Ramos (cell line): ENCODE data around the gene SH3GL1.

Experiments
- in situ Hi-C: fragments of 300-500 bp; cut with MboI; formaldehyde crosslinking; loops from one replicate; pipeline ENCODE4 v1.14.3; 2022; ENCODE audit warnings: low sequenced_read_pairs; ENCODE audit not compliant: unreplicated experiment

SH3GL1 gene

DNA sequence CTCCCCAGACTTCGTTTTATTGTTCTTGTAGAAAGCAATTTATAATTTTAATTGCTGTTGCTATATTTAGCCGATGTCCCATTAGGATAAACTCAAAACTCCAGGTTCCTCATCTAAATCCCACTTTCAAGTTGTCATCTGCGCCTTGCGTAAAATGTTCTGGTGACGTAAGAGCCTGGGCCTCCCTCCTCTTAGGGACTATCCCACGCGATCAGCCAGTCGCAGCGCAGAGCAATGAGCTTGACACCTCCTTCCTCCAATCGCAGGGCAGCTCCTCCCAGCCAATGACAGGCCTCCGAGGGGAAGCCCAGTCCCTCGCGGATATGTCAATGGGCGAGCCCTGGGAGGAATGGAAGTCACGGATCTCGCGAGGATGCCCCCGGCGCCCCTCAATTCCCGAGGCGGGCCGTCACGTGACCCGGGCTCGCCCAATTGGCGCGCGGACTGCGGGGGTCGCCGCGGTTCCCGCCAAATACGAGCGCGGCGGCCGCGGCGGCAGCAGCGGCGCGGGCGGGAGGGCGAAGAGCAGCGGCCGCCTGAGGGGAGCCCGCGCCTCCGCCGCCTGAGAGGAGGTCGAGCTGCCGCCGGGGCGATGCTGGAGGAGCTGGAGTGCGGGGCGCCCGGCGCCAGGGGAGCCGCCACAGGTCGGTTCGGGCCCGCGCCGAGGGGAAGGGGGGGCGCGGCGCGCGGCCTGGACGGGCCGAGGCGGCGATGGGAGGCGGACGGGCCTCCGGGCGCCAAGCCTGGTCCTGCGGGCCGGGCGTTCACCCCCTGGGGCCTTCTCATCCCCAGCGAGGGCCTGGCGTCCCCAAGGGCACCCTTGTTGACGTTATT is 2.0 kb upstream of the SH3GL1 start, which contains the start of gene CHAF1A:
Gene CHAF1A (plus strand): TSS at position 470 of the 834 bp plus-strand sequence. CDS start 123 bp downstream, at position 593.
- in situ Hi-C loops, result no loop called here

DNA sequence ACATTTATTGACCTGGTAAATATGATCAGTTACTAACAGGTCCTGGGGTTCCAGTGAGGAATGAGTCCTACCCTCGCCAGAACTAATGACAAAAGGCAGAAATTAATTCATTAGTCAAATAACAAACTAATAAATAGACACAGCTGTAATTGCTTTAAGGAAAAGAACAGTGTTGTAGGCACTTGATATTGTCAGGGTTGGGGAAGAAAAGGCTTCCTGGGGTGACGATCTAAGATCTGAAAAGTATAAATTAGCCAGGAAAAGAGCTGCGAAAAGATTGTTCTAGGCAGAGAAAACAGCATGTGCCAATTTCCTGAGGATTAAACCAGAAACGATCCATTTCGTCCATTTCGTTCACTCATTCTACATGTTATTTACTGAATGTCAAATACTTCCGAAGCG is 1.4 kb upstream of the SH3GL1 start:
- in situ Hi-C loops, result no loop called here

DNA sequence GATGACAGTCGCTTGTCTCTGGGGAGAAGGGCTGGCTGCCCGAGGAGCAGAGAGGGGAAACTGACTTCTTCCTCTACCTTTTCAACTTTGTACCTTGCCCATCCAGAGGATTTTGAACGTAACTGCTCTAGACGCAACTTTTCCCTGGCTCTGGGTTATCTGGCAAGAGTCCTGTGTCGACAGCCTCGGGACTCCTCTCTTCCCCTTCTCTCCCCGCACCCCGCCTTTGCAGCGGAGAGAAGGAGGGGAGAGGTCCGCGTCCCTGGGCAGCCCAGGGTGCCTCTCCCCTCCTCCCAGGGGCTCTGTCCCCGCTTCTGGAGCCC is 574 bp downstream of the SH3GL1 start:
- in situ Hi-C loops, result no loop called here

- in situ Hi-C loops, result no loop called here
Measured at GRCh38 chr19:4396949-4397783, 3.2 kb downstream of the SH3GL1 start.

- in situ Hi-C loops, result no loop called here
Measured at GRCh38 chr19:4393947-4394590, 6.3 kb downstream of the SH3GL1 start.

- in situ Hi-C loops, result no loop called here
Measured at GRCh38 chr19:4391701-4392483, 8.5 kb downstream of the SH3GL1 start.

DNA sequence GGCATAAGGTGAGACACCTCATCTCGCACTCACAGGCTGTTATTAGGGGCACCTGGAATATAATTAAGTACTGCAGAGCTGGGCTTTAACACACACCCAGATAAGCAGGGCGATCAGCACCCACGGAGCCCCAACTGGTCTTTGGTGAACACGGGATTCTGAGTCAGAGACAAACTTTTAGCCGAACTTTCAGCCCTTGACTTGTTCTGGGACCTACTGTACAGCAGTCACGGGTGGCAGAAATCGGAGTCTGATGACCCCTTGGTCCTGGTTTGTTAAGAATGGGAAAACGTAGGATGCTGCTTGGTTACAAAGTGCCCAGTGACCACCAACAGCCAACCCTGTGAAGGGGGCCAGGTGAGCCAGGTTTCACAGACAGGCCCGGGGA is 9.0 kb downstream of the SH3GL1 start:
- in situ Hi-C loops, result no loop called here

DNA sequence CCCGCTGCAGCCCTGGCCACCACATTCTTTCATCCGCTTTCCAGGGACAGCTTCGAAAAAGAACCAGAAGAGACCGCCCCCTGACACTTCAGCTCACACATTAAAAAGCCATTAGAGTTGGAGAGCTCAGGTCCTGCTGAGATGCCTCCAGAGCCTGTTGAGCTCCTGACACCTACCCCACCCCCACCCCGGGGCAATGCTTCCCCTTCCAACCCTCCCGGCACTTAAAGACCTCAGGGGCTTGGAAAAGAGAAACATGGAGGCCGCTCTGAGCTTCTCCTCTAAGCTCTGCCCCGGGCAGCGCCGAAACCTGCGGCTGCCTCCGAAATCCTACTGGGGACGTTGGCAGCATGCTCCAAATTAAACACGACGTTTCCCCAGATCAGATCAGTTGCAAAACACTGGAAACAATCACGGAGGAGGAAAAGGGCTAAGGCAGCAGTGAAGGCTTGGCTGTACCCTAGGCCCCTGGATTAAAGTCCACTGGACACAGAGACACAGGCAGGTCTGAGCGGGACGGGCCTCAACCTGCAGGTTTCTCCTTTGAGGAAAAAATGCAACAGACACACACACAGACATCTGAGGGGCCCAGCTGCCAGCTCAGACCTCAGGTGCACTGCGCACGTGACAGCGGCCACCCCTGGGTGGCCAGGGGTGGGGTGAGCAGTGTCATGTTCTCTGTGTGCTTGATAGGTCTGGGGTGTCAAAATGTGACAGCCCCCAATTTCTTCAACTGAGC is 9.6 kb downstream of the SH3GL1 start:
- in situ Hi-C loops, result no loop called here

DNA sequence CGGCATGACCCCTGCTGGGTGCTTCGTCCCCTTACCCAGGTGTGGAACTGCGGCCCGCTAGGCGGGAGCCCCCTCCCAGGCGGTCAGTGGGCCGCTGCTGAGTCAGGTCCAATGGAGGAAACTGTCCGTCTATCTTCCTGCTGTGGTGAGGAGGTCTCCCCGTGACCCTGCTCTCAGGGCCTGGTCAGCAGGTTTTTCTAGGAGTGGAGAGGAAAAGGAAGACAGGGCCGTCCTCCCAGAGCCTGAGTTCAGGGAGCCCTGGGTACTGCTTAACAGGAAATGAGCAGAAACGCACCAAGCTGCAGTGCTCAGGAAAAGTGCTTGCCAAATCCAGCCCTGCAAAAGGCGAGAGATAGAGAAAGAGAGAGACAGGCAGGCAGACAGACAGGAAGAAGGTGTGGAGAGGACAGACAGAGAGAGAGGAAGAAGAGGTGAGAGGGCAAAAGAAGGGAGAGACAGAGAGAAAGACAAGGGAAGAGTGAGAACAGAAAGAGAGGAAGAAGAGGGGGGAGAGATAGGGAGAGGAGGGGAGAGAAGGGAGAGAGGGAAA is 10.3 kb downstream of the SH3GL1 start:
- in situ Hi-C loops, result no loop called here

DNA sequence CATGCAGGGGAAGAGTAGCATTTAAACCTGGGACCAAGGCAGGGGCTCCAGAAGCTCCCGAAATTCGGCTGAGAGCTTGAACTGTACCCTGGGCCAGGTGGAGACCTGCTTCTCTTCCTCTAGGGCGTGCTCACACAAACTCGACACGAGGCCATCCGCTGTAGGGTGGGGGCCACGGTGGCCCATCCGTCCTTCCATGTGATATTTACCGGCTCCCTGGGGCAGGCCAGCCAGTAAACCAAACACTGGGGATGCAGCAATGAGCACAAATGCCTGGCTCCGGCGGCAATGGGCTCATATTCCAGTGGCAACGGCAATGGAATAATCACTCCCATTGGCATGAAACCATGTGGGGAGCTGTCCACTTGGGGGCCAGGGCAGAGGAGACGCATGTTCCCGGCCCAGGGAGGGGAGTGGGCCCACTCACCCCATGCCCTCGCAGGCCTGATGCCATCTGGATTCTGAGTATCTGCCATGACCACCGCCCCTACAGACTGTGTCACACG is 10.8 kb downstream of the SH3GL1 start:
- in situ Hi-C loops, result no loop called here

DNA sequence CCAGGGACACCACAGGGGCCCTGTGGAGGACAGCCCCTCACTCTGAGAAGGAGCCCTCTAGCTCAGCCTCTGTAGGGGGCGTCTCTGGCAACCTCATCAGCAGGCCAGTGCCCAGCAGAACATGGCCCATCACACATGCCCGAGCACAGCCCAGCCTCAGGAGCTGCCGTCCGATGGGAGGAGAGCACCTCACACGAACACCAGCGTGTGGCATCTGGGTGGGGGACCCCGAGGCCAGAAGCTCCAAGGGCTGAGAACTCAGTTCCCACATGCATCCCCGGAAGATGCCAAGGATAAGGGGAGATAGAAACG is 11.3 kb downstream of the SH3GL1 start:
- in situ Hi-C loops, result no loop called here

DNA sequence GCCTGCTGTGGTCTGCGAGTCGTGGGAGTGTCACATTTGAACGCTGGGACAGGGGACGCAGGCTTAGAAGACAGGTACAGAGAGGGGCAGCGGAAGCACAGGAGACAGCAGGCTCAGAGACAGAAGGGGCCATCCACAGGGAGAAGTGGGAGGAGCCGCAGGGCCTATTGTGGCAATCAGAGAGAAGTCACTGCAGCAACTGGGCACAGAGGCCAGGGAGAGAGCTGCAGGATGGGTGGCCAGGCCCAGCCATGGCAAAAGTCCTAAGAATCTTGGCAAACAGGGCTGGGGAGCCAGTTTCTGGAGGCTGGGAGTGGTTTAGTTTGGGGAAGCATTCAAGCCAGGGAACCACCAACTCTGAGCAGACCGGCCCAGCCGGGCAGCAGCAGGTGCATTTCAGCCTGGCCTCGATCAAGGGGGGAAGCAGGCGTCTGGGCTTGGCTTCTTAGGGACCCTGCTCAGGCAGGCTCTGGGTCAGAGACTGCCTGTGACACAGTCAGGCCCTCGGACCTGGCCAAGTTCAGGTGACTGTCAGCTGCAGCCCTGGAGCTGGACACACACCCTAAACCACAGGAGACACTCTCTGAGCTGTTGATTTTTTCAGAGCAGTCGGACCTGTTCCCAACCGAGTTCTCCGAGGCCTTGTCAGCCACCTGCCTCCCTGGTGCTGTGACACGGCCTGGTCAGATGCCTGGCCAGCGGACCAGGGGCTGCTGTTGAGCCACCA is 11.8 kb downstream of the SH3GL1 start:
- in situ Hi-C loops, result no loop called here

GRCh38 chr19:4386041-4386782 is 14.1 kb downstream of the SH3GL1 start:
- in situ Hi-C loops, result no loop called here

DNA sequence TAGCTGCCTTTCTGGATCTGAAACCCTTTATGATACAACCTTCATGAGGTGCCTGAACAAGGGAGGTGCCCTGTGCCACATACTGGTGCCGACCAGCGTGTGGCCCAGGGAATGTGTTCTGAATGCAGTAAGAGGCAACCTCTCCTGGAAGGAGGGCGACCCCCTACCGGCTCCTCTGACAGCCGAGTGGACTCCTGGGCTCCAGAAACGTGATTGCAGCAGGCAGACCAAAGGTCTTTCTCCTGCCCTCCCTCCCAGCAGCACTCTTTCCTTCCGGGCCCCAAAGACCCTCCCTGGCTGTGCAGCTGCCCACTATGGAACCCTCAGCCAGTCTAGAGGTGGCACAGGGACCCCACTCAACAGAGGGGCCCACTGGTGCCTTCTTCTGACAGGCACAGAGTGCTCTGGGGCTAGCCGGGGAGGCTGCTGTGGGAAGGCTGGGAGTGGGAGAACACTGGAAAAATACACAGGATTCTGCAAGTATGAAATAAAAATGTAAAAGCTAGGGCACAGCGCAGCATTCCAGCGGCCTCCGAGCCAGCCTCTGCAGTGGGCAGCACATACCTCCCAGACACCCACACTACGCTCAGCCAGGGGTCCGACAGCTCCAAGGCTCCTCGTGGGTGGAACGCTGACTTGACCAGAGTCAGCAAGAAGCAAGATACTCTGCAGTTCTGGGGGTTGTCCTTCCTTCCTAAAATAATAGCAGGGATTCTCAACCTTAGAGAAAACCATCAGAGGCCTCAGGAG is 14.9 kb downstream of the SH3GL1 start:
- in situ Hi-C loops, result no loop called here

- in situ Hi-C loops, result no loop called here
Measured at GRCh38 chr19:4380254-4380727, 20.1 kb downstream of the SH3GL1 start.

DNA sequence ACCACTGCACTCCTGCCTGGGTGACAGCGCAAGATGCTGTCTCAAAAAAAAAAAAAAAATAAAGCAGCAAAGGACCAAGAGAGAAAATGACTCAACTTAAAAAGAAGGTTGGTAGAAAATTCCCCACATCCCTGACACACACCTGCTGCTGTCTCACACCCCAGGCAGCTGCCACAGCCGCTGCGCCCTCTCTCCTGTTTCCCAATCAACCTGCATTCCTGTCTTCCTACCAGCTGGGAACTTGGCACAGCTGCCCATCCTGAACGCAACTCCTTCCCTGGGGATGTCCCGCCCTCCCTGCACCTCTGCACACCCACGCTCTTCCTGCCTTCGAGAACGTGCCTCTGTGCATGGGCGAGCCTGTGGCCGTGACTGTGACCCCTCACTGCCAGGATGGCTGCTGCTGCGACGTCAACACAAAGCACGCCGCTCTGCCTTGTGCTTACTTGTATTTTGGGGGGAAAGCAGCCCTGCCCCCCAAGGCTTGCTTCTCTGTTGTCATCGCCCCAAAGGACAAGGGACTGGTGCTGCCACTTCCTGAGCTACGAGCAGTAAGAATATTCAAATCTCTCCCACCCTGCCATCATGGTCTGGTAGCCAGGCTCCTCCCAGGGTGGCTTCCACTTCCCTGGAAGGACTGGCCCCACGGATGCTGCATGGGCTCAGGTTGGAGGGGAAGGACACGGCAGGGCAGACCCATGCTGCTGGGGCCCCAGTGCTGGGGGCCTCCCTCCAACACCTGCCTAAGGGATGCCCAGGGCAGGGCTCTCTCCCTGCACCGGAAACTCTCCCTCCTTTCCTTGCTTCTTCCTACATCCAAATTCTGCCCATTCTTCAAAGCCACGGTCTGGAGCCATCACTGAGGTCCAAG is 20.7 kb downstream of the SH3GL1 start:
- in situ Hi-C loops, result no loop called here
